HL-60/S4 treated with retinoic acid at 250 ng/mL for 4 days and 3 days (cell line): ENCODE results near the gene RHOBTB3.
"Not testable (repeated sequence)": the region's sequence is repeated elsewhere in the genome, so short reads cannot be mapped to it uniquely, and the experiment has no call there.

Experiments used
- in situ Hi-C: fragments of 300-500 bp; cut with MboI; formaldehyde crosslinking; loops from 2 replicates; pipeline ENCODE4 v1.7.0; 2022; ENCODE audit warnings: low sequenced_read_pairs

RHOBTB3 gene, protein sequence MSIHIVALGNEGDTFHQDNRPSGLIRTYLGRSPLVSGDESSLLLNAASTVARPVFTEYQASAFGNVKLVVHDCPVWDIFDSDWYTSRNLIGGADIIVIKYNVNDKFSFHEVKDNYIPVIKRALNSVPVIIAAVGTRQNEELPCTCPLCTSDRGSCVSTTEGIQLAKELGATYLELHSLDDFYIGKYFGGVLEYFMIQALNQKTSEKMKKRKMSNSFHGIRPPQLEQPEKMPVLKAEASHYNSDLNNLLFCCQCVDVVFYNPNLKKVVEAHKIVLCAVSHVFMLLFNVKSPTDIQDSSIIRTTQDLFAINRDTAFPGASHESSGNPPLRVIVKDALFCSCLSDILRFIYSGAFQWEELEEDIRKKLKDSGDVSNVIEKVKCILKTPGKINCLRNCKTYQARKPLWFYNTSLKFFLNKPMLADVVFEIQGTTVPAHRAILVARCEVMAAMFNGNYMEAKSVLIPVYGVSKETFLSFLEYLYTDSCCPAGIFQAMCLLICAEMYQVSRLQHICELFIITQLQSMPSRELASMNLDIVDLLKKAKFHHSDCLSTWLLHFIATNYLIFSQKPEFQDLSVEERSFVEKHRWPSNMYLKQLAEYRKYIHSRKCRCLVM

DNA sequence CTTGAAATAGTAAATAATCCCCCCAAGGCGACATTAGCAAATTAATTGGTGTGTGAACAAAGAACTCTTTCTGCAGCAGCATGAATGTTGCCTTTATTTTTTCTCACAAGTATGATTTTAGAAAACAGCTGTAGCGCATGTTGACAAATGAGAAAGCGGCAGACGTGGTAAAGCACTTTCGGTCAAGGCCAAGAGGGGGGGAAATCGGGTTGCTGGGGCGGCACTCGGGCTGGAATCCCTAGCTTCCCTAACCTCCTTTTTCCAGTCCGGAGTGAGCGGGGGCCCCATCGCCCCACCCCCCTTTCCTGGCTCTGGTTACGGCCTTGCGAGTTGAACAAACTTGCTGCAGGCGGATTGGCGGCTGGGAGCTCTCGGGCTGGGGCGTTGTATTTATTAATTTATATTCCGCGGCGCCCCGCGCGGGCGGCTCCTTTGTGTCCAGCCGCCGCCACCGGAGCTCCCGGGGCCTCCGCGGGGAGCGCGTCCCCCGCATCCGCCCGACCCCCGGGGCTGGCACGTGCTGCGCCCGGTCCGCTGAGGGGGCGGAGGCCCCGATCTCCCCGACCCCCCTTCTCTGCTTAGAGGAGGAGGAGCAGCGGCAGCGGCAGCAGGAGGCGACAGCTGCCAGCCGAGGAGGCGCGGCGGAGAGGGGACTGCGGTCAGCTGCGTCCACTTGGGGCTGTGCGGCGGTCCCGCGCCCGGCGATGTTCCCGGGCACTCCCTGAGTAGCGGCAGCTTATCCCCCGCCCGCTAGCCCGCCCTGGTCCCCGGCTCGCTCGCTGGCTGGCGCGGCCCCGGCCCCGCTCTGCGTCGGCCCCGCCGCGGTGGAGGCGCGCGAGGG is at the start of gene RHOBTB3:
TSS of gene RHOBTB3 (plus strand) at position 607 of the 841 bp plus-strand sequence. CDS start 347 bp downstream, outside the sequence.
- in situ Hi-C loops, result no loop called here

DNA sequence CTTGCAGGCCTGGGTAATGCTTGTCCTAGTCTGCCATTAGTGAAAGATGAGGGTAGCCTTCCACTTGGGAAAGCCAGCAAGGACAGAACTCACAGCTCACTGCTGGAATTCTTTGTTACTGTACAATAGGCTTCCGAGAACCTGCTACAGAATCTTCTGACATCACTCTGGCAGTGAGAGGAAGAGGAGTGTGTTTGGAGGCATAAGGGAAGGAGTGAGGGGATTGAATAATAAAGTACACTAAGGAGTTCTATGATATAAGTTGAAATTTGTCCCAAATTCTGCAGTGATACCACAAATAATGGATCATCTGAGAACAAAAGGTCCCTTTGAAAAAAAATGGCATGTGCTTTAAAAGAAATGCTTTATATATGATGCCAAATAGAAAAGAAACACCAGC is 48.2 kb upstream of the RHOBTB3 start, which contains the start of gene SPATA9:
TSS of gene SPATA9 (minus strand) at position 101 of the 400 bp plus-strand sequence. CDS start 137 bp downstream, outside the sequence.
- in situ Hi-C loops, result no loop called here

DNA sequence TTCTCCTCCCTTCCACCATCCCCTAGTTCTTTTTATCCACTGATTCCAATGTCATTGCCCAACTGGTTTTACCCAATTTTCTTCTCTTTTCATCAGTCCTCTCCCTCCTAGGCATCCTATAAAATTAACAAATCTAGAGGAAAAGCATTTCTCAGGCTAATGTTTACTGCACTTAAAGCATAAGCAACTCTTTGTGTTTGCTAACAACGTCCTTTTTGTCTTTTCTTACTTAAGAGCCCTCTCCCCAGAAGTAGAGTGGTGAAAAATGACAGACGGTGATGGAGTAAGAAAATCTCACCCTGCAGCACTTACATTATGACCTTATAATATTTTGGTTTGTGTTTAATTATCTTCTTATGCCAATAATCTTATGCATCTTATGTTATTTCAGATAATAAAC is 46.8 kb upstream of the RHOBTB3 start:
- in situ Hi-C loops, result no loop called here

DNA sequence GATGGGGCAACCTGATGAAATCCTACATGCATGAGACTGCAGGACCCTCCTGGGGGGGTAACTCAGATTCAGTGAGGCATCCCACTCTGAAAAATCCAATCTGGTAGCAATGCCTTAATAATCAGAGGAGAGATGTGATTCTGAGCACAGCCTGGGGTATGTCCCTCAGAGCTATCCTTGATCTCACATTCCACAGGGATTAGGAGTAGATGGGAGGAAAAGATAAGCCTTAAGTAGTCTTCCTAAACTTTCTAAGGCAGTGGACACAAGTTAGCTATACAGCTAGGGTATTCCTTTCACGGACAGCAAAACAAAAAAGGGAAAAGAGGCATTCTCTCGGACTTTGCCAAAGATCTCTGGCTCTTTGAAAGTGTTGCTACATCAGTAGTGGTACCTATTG is 44.5 kb upstream of the RHOBTB3 start:
- in situ Hi-C loops, result no loop called here

DNA sequence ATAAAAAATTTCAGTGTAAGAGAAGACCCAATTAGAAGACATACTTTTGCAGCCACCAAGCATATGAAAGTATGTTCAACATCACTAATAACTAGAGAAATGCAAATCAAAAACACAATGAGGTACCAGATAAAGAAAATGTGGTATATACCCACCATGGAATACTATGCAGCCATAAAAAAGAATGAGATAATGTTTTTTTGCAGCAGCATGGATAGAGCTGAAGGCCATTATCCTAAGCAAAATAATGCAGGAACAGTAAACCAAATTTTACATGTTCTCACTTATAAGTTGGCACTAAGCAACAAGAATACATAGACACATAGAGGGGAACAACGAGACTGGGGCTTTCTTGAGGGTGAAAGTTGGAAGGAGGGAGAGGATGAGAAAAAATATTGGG is 41.5 kb upstream of the RHOBTB3 start:
- in situ Hi-C loops, result no loop called here

DNA sequence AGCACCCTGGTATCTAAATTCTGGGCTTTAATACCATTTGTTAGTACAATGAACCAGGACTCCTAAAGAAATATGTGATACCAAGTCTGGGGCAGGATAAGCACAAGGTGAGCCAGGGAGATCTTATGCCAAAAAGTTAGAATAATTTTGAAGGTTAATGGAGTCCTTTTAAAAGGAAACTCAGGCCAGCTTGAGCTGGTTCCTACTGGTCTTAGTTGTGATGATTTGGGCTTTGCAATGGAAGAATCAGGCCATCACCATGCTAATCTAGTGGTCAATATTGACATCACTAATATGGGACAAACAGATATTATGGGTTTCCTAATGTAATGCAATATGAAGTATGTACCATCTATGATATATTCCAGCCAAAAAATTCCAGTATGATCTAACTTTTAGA is 40.8 kb upstream of the RHOBTB3 start:
- in situ Hi-C loops, result no loop called here

DNA sequence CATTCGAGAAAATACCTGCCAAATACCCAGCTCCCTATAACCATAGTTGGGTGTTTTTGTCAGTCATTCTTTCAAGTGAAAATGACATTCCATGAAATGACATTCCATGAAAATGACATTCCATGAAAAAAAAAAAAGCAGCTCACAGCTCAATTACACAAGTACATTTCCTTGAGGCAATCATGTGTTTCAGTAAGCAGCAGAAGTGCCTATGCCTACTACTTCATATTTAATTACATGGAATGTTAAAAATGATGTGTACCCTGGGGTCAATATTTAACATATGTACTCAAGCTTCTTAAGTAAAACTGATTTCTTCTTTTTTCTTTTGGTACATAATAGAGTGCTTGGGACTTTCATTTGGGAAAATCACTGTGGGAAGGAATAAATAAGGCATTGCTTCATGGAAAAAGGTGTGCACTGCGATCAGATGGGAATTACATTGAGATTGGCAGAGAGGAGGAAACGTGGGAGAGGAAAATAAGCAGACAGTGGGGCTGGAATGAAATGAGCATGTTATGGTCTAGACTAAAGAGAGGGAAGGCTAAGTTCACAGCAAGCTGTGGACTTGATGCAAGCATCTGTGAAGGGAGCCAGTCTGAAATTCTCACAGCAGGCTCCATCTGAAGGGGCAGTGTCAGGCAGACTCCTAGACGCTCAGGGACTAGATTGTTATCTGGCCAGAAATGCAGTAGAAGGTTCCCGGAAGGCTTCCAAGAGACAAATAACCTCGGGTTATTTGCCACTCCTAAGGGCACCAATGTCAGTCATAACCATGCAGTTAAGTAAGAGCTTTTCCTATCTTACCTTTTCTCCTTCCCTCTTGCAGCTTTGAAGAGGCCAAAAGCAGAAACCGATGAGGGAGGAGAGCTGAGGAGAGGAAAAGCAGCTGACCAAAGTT is 33.1 kb upstream of the RHOBTB3 start:
- in situ Hi-C loops, result no loop called here

DNA sequence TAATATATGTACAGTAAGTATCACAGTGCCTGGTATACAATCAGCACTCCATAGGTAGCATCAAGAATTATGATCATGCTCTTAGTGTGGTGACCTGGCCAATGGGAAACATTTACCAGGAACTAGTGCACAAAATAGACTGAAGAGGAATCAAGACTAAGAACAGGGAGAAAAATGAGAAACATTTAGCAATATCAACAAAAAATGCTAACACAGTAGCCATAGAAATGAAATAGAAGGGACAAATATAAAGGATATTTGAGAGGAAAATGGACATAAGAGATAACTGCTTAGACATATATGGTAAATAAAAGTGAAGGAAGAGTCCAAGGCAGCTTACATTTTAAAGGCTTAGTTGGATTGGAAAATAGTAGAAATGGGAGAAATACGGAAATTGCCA is 31.8 kb upstream of the RHOBTB3 start:
- in situ Hi-C loops, result no loop called here

DNA sequence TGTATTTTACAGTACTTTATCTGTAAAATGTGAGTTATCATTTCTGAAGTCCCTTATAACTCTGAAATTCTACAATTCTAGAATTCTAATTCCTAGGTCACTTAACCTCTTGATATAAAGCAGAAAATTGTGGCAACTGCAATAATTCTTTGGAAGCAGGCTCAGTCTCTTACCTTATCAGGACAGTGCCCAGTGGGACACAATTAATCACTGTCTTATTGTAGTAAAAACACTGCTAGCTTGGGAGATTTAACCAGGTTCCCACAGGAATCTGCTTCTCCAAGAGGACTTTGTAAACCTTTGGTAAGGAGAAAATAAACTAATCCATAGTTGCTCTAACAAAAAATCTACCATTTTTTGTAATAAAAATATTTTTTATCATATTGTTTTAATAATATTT is 30.1 kb upstream of the RHOBTB3 start:
- in situ Hi-C loops, result no loop called here

DNA sequence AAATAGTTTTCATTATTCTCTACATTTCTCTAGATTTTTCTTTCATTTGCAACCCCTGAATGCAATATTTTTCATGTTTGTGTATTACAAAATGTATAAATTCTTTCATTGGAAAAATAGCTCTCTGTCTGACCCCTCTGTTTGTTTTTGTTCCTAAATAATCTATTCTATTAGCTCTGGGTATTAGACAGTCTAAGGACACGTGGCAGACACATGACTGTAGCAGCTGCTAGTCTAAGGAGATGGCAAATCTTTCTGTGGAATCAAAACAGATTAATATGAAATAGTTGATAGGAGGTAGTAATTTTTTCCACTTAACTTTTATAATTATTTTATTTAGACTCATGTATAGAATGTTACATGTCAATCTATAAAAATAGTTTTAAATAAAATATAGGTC is 27.0 kb upstream of the RHOBTB3 start:
- in situ Hi-C loops, result no loop called here

DNA sequence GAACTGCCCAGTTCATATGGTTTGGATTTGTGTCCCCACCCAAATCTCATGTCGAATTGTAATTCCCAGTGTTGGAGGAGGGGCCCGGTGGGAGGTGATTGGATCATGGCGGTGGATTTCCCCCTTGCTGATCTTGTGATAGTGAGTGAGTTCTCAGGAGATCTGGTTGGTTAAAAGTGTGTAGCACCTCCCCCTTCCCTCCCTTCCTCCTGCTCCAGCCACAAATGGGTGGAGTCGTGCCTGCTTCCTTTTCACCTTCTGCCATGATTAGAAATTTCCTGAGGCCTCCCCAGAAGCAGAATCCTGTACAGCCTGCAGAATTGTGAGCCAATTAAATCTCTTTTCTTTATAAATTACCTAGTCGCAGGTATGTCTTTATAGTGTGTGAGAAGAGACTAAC is 24.9 kb upstream of the RHOBTB3 start:
- in situ Hi-C loops, result not testable (repeated sequence)

DNA sequence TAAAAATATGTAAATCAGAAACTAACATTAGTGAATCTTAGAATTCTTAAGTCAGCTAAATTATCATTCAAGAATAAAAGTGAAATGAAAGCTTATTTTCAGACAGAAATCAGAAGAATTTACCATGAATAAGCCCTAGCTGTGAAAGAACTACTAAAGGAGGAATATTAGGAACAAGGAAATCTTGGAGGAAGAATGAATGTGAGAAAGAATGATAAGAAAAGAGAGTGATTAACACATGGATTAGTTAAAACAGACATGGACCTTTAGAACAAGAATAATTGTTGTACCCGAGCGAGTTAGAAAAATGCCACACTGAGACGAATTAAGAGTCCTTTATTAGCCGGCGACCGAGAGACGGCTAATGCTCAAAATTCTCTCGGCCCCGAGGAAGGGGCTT is 24.1 kb upstream of the RHOBTB3 start:
- in situ Hi-C loops, result no loop called here

DNA sequence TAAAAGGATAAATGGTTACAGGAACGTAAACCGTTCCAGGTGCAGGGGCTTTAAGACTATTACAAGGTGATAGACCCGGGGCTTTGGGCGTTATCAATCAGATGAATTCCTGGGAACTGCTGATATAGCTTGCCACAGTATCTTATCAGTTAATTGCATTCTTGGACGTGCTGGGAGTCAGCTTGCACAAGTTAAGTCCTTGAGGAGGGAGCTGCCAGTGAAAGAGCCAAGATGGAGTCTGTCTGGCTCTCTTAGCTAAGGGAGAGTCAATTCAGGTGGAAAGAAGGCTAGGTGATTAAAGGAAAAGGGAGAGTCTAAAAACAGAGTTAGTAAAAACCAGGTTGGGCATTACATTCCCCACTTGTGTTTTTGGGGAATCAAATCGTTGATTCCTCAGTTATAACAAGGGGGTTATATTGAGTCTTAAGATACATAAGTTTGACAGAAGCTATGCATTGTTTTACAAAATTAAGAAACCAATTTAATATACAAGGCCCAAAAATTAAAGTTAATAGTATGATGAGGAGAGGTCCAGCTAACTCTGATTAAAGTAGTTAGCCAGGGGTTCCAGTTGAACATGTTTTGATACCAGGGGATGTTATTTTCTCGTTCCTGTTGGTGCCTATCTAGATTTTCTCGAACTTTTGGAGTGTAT is 23.5 kb upstream of the RHOBTB3 start:
- in situ Hi-C loops, result not testable (repeated sequence)

DNA sequence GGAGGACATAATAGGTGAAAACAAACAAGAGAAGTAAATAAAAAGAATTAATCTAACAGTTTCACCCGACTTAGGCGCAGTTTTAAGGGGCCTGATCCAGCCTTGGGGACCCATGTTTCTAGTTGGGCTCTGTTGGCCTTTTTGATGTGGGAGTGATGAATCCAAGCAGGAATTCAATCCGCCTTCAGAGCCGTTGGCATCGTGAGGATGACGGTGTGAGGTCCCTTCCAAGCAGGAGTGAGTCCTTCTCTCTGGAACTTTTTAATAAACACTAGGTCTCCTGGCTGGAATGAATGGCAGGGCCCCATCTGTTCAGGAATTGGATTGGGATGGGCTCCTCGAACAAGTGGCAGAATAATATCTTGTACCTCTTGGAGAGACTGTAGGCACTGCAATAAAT is 22.3 kb upstream of the RHOBTB3 start:
- in situ Hi-C loops, result no loop called here

DNA sequence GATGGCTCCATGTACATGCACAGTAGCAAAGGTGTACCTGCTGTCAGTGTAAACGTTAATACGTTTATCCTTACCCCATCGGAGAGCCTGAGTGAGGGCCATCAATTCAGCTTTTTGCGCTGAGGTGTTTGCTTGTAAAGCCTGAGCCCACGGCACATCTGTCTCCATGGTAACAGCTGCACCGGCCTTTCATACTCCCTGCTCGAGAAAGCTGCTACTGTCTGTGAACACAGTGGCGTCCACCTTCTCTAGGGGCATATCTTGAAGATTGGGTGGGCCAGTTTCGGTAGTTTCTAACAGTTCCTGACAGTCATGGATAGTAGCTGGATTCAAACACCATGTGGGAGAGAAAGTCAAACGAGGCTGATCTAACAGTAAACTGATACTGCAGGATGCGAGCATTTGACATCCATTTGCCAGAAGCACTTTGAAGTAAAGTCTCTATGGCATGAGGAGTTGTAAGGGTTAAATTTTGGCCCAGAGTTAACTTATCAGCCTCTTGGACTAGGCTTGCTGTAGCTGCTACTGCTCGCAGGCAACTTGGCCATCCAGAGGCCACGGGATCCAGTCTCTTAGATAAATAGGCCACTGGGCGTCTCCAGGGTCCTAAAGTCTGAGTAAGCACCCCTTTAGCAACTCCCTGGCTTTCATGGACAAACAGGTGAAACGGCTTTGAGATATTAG is 21.0 kb upstream of the RHOBTB3 start:
- in situ Hi-C loops, result no loop called here

DNA sequence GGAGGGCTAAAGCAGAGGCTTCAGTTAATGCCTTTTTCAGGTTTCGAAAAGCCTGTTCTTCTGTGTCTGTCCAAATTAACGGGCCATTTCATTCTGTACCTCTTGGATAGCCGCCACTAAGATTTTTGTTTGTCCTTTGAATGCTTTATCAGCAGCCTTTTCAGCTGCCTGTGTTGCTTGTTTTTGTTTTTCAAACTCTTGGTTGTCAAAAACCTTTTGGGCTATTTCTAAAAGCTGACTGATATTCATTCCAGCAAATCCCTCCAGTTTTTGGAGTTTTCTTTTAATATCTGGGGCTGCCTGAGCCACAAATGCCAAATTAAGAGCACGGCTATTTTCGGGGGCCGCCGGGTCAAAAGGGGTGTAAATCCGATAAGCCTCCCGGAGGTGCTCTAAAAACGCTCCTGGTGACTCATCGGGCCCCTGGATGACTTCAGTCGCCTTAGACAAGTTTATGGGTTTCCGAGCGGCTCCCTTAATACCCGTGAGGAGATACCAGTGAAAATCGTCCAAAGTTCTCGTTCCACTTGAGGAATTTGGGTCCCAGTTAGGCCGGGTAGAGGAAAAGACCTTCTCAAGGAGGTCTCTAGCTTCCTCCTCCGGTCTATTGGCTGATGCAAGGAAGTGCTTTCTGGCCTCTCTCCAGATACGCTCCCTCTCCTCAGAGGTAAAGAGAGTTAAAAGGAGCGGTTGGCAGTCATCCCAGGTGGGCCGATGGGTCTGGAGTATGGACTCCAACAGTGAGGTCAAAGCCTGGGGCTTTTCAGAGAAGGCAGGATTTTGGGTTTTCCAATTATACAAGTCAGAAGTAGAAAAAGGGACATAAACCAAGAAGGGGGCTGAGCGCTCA is 20.3 kb upstream of the RHOBTB3 start:
- in situ Hi-C loops, result not testable (repeated sequence)

DNA sequence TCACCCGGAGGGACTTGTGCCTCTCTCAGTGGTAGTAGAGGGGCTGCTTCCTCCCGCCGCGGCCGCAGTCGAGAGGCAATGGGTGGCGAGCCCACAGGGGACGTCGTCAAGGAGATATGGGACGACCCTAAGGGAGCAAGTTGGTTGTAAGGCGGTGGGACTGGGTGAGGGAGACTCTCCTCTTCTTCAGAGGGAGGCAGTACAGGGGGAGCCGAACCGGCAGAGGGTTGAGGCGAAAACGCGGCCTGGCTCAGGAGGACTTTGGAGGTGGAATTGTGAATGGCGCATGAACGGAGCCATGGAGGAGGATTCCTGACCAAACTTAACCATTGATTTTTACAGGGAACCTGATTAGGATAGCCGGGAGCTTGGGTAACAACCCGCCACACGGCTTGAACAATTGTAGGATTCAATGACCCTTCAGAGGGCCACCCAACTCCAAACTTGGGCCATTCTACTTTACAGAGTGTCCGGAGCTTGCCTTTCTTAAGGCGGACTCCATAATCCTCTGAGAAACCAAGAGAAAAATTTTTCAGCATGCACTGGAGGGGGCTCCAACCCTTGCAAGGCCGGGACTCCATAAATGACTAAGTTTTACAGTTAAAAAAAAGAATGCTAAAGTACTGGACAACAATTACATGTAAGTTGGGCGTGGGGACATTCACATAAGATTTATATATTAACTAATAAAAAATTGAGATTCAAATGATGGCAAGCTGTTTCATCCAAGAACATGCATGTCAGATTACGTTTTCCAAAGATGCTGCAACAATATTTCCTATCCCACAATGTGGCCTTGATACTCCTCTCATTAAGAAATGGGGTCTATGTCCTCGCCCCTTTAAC is 19.4 kb upstream of the RHOBTB3 start:
- in situ Hi-C loops, result no loop called here
